Astrocyte (in vitro differentiated cells and primary cell): ENCODE measurements around the gene PKD1L1. TPM values are rescaled to one million over a fixed set of nuclear protein-coding genes. Genes with fewer than 3 reads are reported as not detected.

ENCODE experiments used
- DNase-seq: peaks from one replicate; pipeline ENCODE4 v3.0.0-alpha.2; 2010; ENCODE audit warnings: low read depth
- FAIRE-seq: peaks from 2 replicates; lab custom pipeline; 2011; peaks lifted over from hg19 to GRCh38; lab: Jason Lieb, UNC
- H2AFZ ChIP-seq: 2 replicates; pipeline ENCODE4 v1.6.0; 2012; ENCODE audit warnings: low read depth, low read length, inconsistent platforms
- H3K27ac ChIP-seq: 2 replicates; pipeline ENCODE4 v1.5.1; 2011; ENCODE audit warnings: low read depth, low read length, inconsistent platforms
- H3K27me3 ChIP-seq: 2 replicates; pipeline ENCODE4 v1.6.0; 2011; ENCODE audit warnings: low read length, inconsistent platforms; ENCODE audit not compliant: insufficient read depth
- H3K36me3 ChIP-seq: 2 replicates; pipeline ENCODE4 v1.5.1; 2011; ENCODE audit warnings: low read length, inconsistent platforms; ENCODE audit not compliant: insufficient read depth
- H3K4me1 ChIP-seq: 2 replicates; pipeline ENCODE4 v1.5.1; 2011; ENCODE audit warnings: low read length, inconsistent platforms; ENCODE audit not compliant: insufficient read depth
- H3K4me2 ChIP-seq: 2 replicates; pipeline ENCODE4 v1.6.0; 2012; ENCODE audit warnings: low read length, inconsistent platforms
- H3K4me3 ChIP-seq: 2 replicates; pipeline ENCODE4 v1.5.1; 2011; ENCODE audit warnings: low read depth, mild to moderate bottlenecking, low read length, inconsistent platforms; ENCODE audit not compliant: insufficient read depth
- H3K79me2 ChIP-seq: 2 replicates; pipeline ENCODE4 v1.6.0; 2012; ENCODE audit warnings: mild to moderate bottlenecking, low read length, inconsistent platforms; ENCODE audit not compliant: insufficient read depth
- H3K9ac ChIP-seq: 2 replicates; pipeline ENCODE4 v1.6.0; 2012; ENCODE audit warnings: mild to moderate bottlenecking, low read length, inconsistent platforms
- H3K9me3 ChIP-seq: 2 replicates; pipeline ENCODE4 v1.5.1; 2012; ENCODE audit warnings: low read depth, mild to moderate bottlenecking, low read length, inconsistent platforms; ENCODE audit not compliant: insufficient read depth
- H4K20me1 ChIP-seq: 2 replicates; pipeline ENCODE4 v1.6.0; 2012; ENCODE audit warnings: low read length, inconsistent platforms; ENCODE audit not compliant: insufficient read depth
- H3K27ac Mint-ChIP-seq: one replicate; pipeline ENCODE4 v1.8.0; 2021; ENCODE audit warnings: mild to moderate bottlenecking, mixed read lengths; ENCODE audit not compliant: unreplicated experiment
- H3K27me3 Mint-ChIP-seq: one replicate; pipeline ENCODE4 v1.8.0; 2021; ENCODE audit warnings: low read depth, mixed read lengths; ENCODE audit not compliant: unreplicated experiment
- H3K36me3 Mint-ChIP-seq: one replicate; pipeline ENCODE4 v1.8.0; 2021; ENCODE audit warnings: low read depth, mixed read lengths; ENCODE audit not compliant: unreplicated experiment
- H3K4me1 Mint-ChIP-seq: one replicate; pipeline ENCODE4 v1.8.0; 2021; ENCODE audit warnings: low read depth, mixed read lengths; ENCODE audit not compliant: unreplicated experiment
- H3K4me3 Mint-ChIP-seq: one replicate; pipeline ENCODE4 v1.8.0; 2021; ENCODE audit warnings: mild to moderate bottlenecking, moderate library complexity, mixed read lengths; ENCODE audit not compliant: unreplicated experiment
- H3K9me3 Mint-ChIP-seq: one replicate; pipeline ENCODE4 v1.8.0; 2021; ENCODE audit warnings: mild to moderate bottlenecking, mixed read lengths; ENCODE audit not compliant: unreplicated experiment
- EZH2 ChIP-seq: IDR thresholded peaks from 2 replicates; pipeline ENCODE4 v1.6.1; 2012; ENCODE audit warnings: mild to moderate bottlenecking, low read length, inconsistent platforms; ENCODE audit not compliant: insufficient read depth
- total RNA-seq: library from RNA; stranded (reverse); gene quantifications from 2 replicates; pipeline ENCODE4 v1.2.1, GENCODE V29; 2021
- TF ChIP-seq, protein P1 (sequence below): IDR thresholded peaks from 2 replicates; pipeline ENCODE4 v1.5.1; 2011; ENCODE audit warnings: low read depth, mild to moderate bottlenecking, inconsistent platforms, low read length, moderate library complexity; ENCODE audit not compliant: insufficient read depth

The PKD1L1 gene
- total RNA-seq, 1 donor from 2014 or later, result 0.39 TPM

DNA sequence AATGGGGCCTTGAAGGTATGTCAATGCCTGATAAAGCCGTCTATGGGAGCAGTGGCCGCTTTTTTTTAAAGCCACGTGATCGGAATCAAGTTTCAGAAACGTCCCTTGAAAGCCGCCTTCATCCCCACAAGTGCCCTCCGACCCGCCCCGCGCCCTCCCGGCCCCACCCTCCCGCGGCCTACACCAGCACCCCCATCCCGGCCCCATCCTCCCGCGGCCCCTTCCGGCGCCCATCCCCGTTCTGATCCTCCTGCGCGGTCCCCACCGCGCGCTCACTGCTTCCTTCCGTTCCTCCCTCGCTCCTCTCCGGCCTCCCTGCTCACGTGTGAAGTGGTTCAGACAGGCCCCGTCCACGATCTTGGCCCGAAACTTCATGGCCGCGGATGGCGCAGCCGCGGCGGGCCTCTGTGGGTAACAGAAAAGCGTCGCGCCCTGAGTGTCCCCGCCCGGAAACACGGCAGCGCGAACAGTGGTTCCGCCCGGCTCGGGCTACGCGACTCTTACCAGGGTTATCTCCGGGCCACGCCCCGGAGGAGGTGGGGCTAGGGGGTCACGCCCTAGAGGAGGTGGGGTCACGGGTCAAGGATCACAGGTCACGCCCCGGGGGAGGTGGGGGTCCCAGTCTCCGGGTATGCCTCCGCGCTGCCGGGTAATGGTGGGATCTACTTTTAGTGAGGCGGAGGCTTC, 31.0 kb upstream of the PKD1L1 start, which contains the start of gene HUS1:
HUS1 (minus strand) TSS at position 471 of the 687 bp plus-strand sequence; CDS start at position 375, 96 bp downstream.
- no peaks in the 10 kb centered on the region for H3K9me3 ChIP-seq
- peaks cover 12% of the 10 kb centered on the region for H3K79me2 ChIP-seq
- no peak for TF ChIP-seq EZH2
- TF ChIP-seq, protein P1, sequence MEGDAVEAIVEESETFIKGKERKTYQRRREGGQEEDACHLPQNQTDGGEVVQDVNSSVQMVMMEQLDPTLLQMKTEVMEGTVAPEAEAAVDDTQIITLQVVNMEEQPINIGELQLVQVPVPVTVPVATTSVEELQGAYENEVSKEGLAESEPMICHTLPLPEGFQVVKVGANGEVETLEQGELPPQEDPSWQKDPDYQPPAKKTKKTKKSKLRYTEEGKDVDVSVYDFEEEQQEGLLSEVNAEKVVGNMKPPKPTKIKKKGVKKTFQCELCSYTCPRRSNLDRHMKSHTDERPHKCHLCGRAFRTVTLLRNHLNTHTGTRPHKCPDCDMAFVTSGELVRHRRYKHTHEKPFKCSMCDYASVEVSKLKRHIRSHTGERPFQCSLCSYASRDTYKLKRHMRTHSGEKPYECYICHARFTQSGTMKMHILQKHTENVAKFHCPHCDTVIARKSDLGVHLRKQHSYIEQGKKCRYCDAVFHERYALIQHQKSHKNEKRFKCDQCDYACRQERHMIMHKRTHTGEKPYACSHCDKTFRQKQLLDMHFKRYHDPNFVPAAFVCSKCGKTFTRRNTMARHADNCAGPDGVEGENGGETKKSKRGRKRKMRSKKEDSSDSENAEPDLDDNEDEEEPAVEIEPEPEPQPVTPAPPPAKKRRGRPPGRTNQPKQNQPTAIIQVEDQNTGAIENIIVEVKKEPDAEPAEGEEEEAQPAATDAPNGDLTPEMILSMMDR, result no peak
- peak within 1 kb of the TSS; percentile 99 for H3K27ac Mint-ChIP-seq
- H3K36me3 Mint-ChIP-seq, result peaks cover 7% of the 10 kb centered on the region
- peaks cover 7% of the 10 kb centered on the region for H3K4me1 Mint-ChIP-seq
- H3K9me3 Mint-ChIP-seq, result no peaks in the 10 kb centered on the region
- H3K4me3 ChIP-seq, result peak within 1 kb of the TSS; percentile 87
- FAIRE-seq, result no peak
- peak within 1 kb of the TSS; percentile 77 for H3K27ac ChIP-seq
- peaks cover 7% of the 10 kb centered on the region for H3K4me1 ChIP-seq
- peak within 1 kb of the TSS; percentile 91 for H3K4me2 ChIP-seq
- peaks cover 32% of the 10 kb centered on the region for H3K36me3 ChIP-seq
- DNase-seq, result peak; percentile 74
- peak within 1 kb of the TSS; percentile 99 for H3K4me3 Mint-ChIP-seq
- H3K27me3 ChIP-seq, result no peaks in the 10 kb centered on the region
- H2AFZ ChIP-seq, result peak within 1 kb of the TSS; percentile 85
- H3K9ac ChIP-seq, result peak within 1 kb of the TSS; percentile 87
- H4K20me1 ChIP-seq, result no peaks in the 10 kb centered on the region
- H3K27me3 Mint-ChIP-seq, result no peaks in the 10 kb centered on the region

DNA sequence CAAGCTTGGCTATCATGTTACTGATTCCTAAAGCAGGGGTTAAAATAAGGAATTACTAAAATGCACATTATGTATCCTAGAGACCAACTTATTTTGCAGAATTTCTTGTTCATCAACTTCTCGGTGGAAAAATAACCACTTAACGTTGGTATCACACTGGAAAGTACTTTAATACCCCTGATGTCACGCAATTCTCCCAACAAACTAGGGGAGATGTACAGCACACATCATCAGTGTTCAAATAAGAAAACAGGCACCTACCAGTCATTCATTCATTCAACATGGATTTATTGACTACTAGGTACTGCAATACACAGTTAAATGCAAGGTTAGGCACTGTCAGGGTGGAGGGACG, 30.5 kb upstream of the PKD1L1 start:
- TF ChIP-seq EZH2, result no peak
- TF ChIP-seq, protein P1, result no peak
- no peaks in the 10 kb centered on the region for H3K9me3 ChIP-seq
- H3K36me3 ChIP-seq, result peaks cover 37% of the 10 kb centered on the region
- Mint-ChIP-seq H3K4me3 (peak overlapping the region; percentile 99), H3K27me3 (no peaks in the 10 kb centered on the region), H3K4me1 (peaks cover 7% of the 10 kb centered on the region), H3K36me3 (peaks cover 10% of the 10 kb centered on the region), H3K27ac (no peak overlapping the region), H3K9me3 (no peaks in the 10 kb centered on the region)
- H4K20me1 ChIP-seq, result no peaks in the 10 kb centered on the region
- peak overlapping the region; percentile 91 for H3K4me2 ChIP-seq
- peaks cover 7% of the 10 kb centered on the region for H3K4me1 ChIP-seq
- H3K9ac ChIP-seq, result peak overlapping the region; percentile 87
- DNase-seq (no peak), FAIRE-seq (no peak)
- H3K27ac ChIP-seq, result peak overlapping the region; percentile 77
- peaks cover 12% of the 10 kb centered on the region for H3K79me2 ChIP-seq
- peak overlapping the region; percentile 55 for H2AFZ ChIP-seq
- peak overlapping the region; percentile 87 for H3K4me3 ChIP-seq
- H3K27me3 ChIP-seq, result no peaks in the 10 kb centered on the region

DNA sequence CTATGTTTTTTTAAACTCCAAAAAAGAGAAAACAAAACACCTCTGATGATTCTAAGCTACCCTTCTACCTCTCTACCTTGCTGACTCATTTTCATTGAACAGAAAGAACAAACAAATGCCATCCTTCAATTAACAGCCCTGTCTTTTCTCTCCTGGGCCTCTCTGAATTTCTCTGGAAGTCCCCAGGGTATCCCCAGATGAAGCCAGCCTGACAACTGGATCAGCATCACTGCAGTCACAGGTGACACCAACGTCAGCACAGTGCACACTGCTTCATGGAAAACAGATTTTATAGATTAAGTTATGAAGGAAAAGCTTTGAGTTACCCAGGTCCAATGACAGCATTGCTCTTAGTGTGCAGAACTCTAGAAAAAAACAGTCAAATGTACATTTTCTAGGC, 25.5 kb upstream of the PKD1L1 start:
- Histone ChIP-seq H3K4me3 (no peak overlapping the region), H3K4me2 (no peak overlapping the region), H4K20me1 (no peaks in the 10 kb centered on the region), H3K4me1 (peaks cover 7% of the 10 kb centered on the region), H3K79me2 (peaks cover 10% of the 10 kb centered on the region), H3K27ac (no peak overlapping the region), H3K9ac (no peak overlapping the region), H2AFZ (no peak overlapping the region), H3K27me3 (no peaks in the 10 kb centered on the region), H3K9me3 (no peaks in the 10 kb centered on the region), H3K36me3 (peaks cover 48% of the 10 kb centered on the region)
- no peaks in the 10 kb centered on the region for H3K27me3 Mint-ChIP-seq
- no peaks in the 10 kb centered on the region for H3K9me3 Mint-ChIP-seq
- no peak overlapping the region for H3K27ac Mint-ChIP-seq
- peaks cover 10% of the 10 kb centered on the region for H3K4me1 Mint-ChIP-seq
- DNase-seq, result no peak
- no peak overlapping the region for H3K4me3 Mint-ChIP-seq
- H3K36me3 Mint-ChIP-seq, result peaks cover 11% of the 10 kb centered on the region
- FAIRE-seq, result no peak
- TF ChIP-seq, protein P1, result no peak
- no peak for TF ChIP-seq EZH2
